HUES6 (cell line): ENCODE measurements around the gene NRP2.

Source experiments
- H3K27ac ChIP-seq: 2 replicates; pipeline ENCODE4 v1.7.0; 2013; ENCODE audit warnings: low read depth, mild to moderate bottlenecking, low read length, inconsistent platforms
- H3K27me3 ChIP-seq: 2 replicates; pipeline ENCODE4 v1.6.1; 2013; ENCODE audit warnings: low read length; ENCODE audit not compliant: control insufficient read depth, insufficient read depth
- H3K36me3 ChIP-seq: 2 replicates; pipeline ENCODE4 v1.6.1; 2013; ENCODE audit warnings: low read length; ENCODE audit not compliant: control insufficient read depth, insufficient read depth
- H3K4me1 ChIP-seq: 2 replicates; pipeline ENCODE4 v1.6.1; 2013; ENCODE audit warnings: low read length; ENCODE audit not compliant: control insufficient read depth, insufficient read depth
- H3K4me3 ChIP-seq: 2 replicates; pipeline ENCODE4 v1.5.1; 2013; ENCODE audit warnings: low read depth, low read length
- H3K9ac ChIP-seq: one replicate; pipeline ENCODE4 v1.6.1; 2013; ENCODE audit warnings: mild to moderate bottlenecking, low read length
- H3K9me3 ChIP-seq: 2 replicates; pipeline ENCODE4 v1.6.1; 2013; ENCODE audit warnings: low read depth, low read length; ENCODE audit not compliant: control insufficient read depth, insufficient read depth

The NRP2 gene, protein sequence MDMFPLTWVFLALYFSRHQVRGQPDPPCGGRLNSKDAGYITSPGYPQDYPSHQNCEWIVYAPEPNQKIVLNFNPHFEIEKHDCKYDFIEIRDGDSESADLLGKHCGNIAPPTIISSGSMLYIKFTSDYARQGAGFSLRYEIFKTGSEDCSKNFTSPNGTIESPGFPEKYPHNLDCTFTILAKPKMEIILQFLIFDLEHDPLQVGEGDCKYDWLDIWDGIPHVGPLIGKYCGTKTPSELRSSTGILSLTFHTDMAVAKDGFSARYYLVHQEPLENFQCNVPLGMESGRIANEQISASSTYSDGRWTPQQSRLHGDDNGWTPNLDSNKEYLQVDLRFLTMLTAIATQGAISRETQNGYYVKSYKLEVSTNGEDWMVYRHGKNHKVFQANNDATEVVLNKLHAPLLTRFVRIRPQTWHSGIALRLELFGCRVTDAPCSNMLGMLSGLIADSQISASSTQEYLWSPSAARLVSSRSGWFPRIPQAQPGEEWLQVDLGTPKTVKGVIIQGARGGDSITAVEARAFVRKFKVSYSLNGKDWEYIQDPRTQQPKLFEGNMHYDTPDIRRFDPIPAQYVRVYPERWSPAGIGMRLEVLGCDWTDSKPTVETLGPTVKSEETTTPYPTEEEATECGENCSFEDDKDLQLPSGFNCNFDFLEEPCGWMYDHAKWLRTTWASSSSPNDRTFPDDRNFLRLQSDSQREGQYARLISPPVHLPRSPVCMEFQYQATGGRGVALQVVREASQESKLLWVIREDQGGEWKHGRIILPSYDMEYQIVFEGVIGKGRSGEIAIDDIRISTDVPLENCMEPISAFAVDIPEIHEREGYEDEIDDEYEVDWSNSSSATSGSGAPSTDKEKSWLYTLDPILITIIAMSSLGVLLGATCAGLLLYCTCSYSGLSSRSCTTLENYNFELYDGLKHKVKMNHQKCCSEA

DNA sequence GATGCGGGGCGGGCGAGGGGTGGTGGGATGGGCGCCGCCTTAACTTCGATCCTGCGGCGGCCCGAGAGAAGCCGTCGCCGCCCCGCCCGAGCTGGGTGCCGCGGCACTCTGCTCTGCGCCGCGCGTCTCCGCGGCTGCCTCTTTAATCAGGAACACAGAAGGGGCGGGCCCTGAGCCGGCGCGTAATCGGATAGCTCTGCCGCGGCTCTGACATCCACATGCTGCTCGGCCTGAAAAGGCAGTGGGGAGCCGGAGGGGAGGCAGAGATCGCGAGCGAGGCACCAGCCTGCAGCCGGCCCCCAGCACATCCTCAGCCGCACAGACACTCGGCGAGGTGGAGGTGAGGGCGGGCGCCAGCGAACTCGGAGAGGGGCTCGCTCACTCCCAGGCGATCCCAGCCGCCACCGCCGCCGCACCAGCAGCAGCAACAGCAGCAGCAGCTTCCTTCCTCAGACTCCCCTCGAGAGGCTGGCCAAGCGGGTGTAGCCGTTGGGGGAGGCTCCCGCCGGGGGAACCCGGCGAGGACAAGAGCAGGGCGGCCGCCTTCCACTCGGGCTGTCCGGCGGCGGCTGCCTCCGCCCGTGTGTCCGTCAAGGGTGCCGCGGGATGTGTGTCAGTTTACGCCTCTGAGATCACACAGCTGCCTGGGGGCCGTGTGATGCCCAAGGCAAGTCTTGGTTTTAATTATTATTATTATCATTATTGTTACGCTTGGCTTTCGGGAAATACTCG is at the start of gene NRP2:
Gene NRP2, plus strand, starts transcription at position 263 of the 732 bp plus-strand sequence. CDS start 790 bp downstream, outside the sequence.
- peaks cover 50% of the 10 kb centered on the region for H3K27me3 ChIP-seq
- H3K27ac ChIP-seq = peak within 1 kb of the TSS; percentile 41; the same call in 1 of the 2 replicates
- H3K36me3 ChIP-seq = no peaks in the 10 kb centered on the region
- H3K9me3 ChIP-seq = no peaks in the 10 kb centered on the region
- peak within 1 kb of the TSS; percentile 61 for H3K4me3 ChIP-seq
- H3K4me1 ChIP-seq = peaks cover 42% of the 10 kb centered on the region
- peak within 1 kb of the TSS; percentile 90 for H3K9ac ChIP-seq

DNA sequence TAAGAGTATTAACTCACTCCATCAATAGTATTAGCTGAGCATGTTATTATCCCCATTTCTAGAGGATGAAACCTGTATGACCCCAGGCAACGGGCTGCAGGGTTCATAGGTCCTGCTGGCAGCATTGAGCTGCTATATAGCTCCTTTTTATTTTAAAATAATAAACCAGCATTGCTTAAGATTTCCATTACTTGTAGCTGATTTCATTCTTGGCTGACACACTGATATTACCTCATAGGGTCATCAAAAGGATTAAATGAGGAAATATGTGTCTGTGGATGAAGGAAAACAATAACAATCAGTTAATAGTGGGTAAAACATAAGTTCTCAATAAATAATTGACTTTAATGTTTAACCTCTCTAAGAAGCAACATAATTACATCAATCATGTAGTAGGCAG is 48.3 kb upstream of the NRP2 start:
- H3K9ac ChIP-seq = no peak overlapping the region
- no peaks in the 10 kb centered on the region; the same call in 1 of the 2 replicates for H3K9me3 ChIP-seq
- H3K4me3 ChIP-seq = no peak overlapping the region
- no peak overlapping the region for H3K27ac ChIP-seq
- no peaks in the 10 kb centered on the region for H3K36me3 ChIP-seq
- no peaks in the 10 kb centered on the region for H3K27me3 ChIP-seq
- peaks cover 13% of the 10 kb centered on the region for H3K4me1 ChIP-seq

DNA sequence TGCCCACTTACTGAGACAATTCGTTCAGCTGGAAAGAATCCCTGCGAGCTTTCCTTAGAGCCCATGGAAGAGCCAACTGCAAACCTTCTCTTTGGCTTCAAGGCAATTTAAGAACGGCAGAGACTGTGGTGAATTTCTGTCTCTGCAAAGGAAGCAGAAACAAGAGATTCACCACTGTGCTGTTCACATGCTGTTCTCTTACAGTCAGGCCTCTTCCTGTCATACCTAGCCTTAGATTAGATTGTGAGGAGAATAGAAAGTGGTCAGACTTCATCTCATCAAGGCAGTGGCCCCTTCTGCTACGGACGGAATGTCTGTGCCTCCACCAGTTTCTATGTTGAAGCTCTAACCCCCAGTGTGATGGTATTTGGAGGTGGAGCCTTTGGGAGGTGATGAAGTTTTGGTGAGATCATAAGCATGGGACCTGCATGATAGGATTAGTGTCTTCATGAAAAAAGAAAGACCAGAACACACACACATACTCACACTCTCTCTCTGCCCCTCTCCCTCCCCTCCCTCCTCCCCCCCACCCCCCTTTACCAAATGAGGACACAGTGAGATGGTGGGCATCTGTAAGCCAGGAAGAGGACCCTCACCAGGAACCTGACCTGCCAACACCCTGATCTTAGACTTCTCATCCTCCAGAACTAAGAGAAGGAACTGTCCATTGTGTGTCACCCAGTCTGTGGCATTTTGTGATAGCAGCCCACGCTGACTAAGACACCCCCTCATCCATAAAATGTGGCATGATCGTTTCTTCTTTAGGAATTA is 45.6 kb upstream of the NRP2 start:
- peaks cover 15% of the 10 kb centered on the region; the same call in 1 of the 2 replicates for H3K4me1 ChIP-seq
- no peaks in the 10 kb centered on the region; the same call in 1 of the 2 replicates for H3K9me3 ChIP-seq
- H3K27me3 ChIP-seq = no peaks in the 10 kb centered on the region
- H3K27ac ChIP-seq = no peak overlapping the region
- no peak overlapping the region for H3K9ac ChIP-seq
- no peaks in the 10 kb centered on the region for H3K36me3 ChIP-seq
- H3K4me3 ChIP-seq = no peak overlapping the region

DNA sequence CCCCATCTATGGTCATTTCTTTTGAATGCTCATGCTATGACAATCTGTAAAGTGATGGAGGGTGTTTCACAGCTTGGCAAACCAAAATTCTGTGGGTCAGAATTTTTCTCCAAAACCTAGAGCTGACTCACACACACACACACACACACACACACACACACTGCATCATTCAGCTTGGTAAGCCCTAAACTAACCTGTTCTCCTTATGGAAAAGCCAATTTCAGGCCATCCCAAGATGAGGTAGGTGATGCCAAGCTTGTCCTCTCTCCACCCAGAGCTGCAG is 45.0 kb upstream of the NRP2 start:
- H3K9ac ChIP-seq = no peak overlapping the region
- no peaks in the 10 kb centered on the region for H3K36me3 ChIP-seq
- H3K27me3 ChIP-seq = no peaks in the 10 kb centered on the region
- no peak overlapping the region for H3K27ac ChIP-seq
- no peaks in the 10 kb centered on the region; the same call in 1 of the 2 replicates for H3K9me3 ChIP-seq
- H3K4me1 ChIP-seq = peaks cover 15% of the 10 kb centered on the region; the same call in 1 of the 2 replicates
- no peak overlapping the region for H3K4me3 ChIP-seq

DNA sequence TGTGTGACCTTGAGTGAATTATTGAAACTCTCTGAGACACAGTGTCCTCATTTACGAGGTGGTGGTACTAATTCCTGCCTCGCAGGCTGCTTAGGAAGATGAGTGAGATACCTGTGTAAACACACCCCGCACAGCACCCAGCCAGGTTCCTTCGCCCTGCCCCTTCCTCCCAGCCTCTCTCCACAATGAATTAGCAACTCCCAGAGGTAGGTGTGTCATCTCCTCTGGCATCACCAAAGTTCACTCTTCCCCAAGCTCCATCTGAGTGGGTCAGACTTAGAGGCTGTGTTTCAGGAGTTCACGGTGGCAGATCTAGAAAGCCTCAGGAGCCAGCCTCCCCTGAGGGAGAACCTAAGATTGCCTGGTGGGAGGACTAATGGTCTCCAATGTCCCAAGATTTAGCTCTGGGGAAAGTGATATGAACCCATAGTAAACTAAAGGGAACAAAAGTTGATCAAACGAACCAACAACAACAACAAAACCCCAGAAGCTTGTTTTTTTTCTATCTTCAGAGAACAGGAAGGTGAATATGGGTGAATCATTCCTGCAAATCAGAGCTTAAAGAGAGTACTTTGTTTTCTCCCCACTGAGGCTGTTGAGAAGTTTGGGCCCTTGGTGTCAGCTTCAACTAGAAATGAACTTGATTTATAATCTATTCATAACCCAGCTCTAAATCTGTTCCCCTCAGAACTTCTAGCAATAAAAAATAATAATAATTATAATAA is 44.4 kb upstream of the NRP2 start:
- no peaks in the 10 kb centered on the region for H3K36me3 ChIP-seq
- no peak overlapping the region for H3K4me3 ChIP-seq
- no peaks in the 10 kb centered on the region for H3K9me3 ChIP-seq
- H3K27ac ChIP-seq = no peak overlapping the region
- no peaks in the 10 kb centered on the region for H3K27me3 ChIP-seq
- H3K4me1 ChIP-seq = peaks cover 22% of the 10 kb centered on the region
- H3K9ac ChIP-seq = no peak overlapping the region

DNA sequence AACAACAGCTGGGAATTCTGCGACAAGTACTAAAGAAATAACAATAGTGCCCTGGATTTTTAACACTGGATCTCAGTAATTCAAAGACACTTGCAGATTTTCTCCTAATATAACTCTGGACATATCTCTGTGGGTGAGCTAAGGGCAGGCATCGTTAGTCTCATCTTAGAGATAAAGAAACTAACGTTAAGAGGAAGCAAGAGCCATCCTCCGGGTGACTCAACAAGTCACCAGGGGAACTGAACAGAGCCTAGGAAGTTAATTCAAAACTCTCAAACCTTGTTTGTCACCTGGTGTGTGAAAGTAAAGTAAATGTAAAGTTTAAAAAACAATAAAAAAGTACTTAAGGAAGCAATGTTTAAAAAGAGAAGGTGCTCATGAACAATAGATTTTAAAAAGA is 41.6 kb upstream of the NRP2 start:
- H3K27ac ChIP-seq = no peak overlapping the region
- H3K27me3 ChIP-seq = no peaks in the 10 kb centered on the region
- no peaks in the 10 kb centered on the region for H3K36me3 ChIP-seq
- H3K4me1 ChIP-seq = peaks cover 24% of the 10 kb centered on the region
- H3K4me3 ChIP-seq = no peak overlapping the region
- no peaks in the 10 kb centered on the region for H3K9me3 ChIP-seq
- H3K9ac ChIP-seq = no peak overlapping the region

DNA sequence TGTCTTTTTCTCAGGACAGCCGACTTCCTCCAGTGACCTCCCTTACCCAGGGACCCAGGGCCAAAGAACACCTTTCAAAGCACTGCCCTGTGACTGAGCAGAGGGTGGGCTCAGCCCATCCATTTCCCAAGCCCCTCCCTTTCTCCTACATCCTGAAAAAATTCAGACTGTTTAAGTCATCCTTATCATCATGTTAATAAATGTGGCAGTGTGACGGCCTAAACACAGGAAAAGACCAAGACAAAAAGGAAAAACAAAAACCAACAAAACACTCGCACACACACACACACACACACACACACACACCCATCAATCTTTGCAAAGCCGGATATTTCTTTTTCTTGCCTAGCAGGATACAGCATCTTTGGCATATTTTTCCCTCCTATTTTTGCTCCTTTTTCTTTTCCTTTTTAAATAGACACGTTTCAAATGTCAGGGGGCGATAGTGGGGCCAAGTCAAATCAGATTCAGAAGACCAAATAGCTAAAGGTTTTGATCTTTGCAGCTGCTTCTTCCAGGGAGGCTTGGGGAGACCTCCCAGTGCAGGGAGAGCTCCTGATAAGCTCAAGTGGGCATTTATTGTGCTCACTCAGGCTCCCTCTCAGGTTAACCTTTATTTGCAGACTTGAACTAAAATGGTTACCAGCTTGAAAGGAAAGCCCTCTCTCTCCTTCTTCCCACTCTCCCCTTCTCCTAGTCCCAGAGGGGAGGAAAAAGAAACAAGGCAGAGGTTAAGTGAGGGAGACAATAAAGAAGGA is 39.5 kb upstream of the NRP2 start:
- Histone ChIP-seq H3K36me3 (no peaks in the 10 kb centered on the region), H3K9me3 (no peaks in the 10 kb centered on the region), H3K9ac (no peak overlapping the region), H3K4me3 (no peak overlapping the region), H3K4me1 (peaks cover 27% of the 10 kb centered on the region), H3K27ac (no peak overlapping the region), H3K27me3 (no peaks in the 10 kb centered on the region)

DNA sequence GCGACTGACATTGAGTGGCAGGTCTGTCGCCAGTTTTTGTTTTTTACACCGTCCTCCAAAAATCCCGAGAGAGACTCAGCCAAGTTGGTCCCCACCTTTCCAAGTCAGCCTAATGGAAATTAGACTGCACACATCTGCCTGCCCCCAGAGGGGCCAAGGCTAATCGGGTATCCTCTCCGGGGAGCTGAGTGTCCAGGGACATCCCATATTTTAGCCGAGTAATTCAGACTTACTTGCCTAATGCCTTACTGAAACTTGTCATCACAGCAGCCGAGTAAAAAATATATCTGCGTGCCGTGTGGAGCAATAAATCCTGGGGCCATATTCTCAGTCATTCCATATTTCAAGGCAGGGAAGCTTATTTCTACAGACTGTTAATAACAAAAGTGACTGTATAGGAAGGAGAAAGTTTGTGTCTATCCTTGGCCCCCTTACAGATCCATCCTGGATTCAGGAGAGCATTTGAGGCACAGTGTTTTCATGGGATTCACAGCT is 38.9 kb upstream of the NRP2 start:
- Histone ChIP-seq H3K4me3 (no peak overlapping the region), H3K27me3 (no peaks in the 10 kb centered on the region), H3K36me3 (no peaks in the 10 kb centered on the region), H3K27ac (no peak overlapping the region), H3K4me1 (peaks cover 26% of the 10 kb centered on the region), H3K9ac (no peak overlapping the region), H3K9me3 (no peaks in the 10 kb centered on the region)

DNA sequence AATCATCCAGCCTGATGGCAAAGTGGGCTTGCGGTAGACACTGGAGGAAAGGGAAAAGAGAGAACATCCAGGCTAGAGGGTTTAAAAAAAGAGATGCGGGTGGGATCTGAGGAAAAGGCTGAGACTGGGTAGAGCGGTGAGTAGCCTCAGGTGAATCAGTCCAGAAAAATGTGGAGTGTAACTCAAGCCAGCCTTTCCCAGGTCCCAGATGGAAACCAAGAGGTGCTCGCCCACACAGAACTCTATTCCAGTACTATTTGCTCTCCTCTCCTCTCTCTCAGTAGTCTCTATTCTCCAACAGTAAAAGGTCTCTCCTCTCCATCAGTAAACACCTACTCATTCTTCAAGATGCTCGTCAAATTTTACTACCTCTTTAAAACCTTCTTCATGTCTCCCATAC is 38.3 kb upstream of the NRP2 start:
- no peaks in the 10 kb centered on the region for H3K9me3 ChIP-seq
- peaks cover 26% of the 10 kb centered on the region for H3K4me1 ChIP-seq
- H3K36me3 ChIP-seq = no peaks in the 10 kb centered on the region
- H3K27ac ChIP-seq = no peak overlapping the region
- H3K27me3 ChIP-seq = no peaks in the 10 kb centered on the region
- H3K4me3 ChIP-seq = no peak overlapping the region
- no peak overlapping the region for H3K9ac ChIP-seq
